Ovary (tissue), 9 donors: ENCODE results near the gene NUF2. TPM values are rescaled to one million over a fixed set of nuclear protein-coding genes. Genes with fewer than 3 reads are reported as not detected.

Source experiments
- DNase-seq, 5 donors: peaks; one replicate each; pipeline ENCODE4 v3.0.0-alpha.2; 2019 to 2020
- H3K27ac ChIP-seq, 2 donors: fragments of 200-600 bp; one replicate each; pipeline versions ENCODE4 v1.5.1 to v1.8.0; 2019 to 2022
- H3K27me3 ChIP-seq: fragments of 200-600 bp; one replicate; pipeline ENCODE4 v1.8.0; 2022
- H3K36me3 ChIP-seq: fragments of 200-600 bp; sonication (generic); one replicate; pipeline ENCODE4 v1.5.1; 2019
- H3K4me1 ChIP-seq: one replicate; pipeline ENCODE4 v1.8.1; 2013; ENCODE audit warnings: mild to moderate bottlenecking, moderate library complexity; ENCODE audit not compliant: insufficient read depth
- H3K4me3 ChIP-seq: fragments of 200-600 bp; sonication (generic); one replicate; pipeline ENCODE4 v1.5.1; 2017
- H3K9me3 ChIP-seq, 2 donors: fragments of 200-600 bp in 1 of 2; sonication (generic) in 1 of 2; one replicate each; pipeline versions ENCODE4 v1.5.1 to v1.8.1; 2013 to 2019; ENCODE audit warnings: mild to moderate bottlenecking in 1 of 2, moderate library complexity in 1 of 2
- EP300 ChIP-seq: sonication (generic); formaldehyde crosslinking; IDR thresholded peaks from one replicate; pipeline ENCODE4 v1.6.1; 2017; ENCODE audit warnings: antibody characterized with exemption
- POLR2A ChIP-seq: fragments of 450-650 bp; IDR thresholded peaks from one replicate; pipeline ENCODE4 v1.6.1; 2017; ENCODE audit warnings: antibody characterized with exemption, mild to moderate bottlenecking, moderate library complexity
- WGBS, 3 donors: extraction: QIAGEN DNeasy Blood & Tissue Kit in 1 of 3; methylation state at CpG; one replicate each; pipeline versions ENCODE4 v1.1.5 to v1.1.7; 2013 to 2017; 5-methylcytosine and 5-hydroxymethylcytosine counted together
- intact Hi-C, 4 donors: fragments of 100-400 bp; cut with DNase I; formaldehyde crosslinking; loops; one replicate each; pipeline versions ENCODE4 v1.11.0 to v1.15.1; 2022 to 2023
- polyA plus RNA-seq, 2 donors: library from polyadenylated mRNA; stranded (reverse); fragments of 200-250 nt in 1 of 2; fragments of 350-450 nt in 1 of 2; fragmentation: Illumina TruSeq in 1 of 2; extraction: RNeasy Lipid Tissue Mini Kit (QIAGEN cat#74804) in 1 of 2; gene quantifications; one replicate each; pipeline ENCODE4 v1.2.3, GENCODE V29; 2013 to 2014
- total RNA-seq, 7 donors: library from RNA; depleted of rRNA in 2 of 7; stranded (reverse); fragments of >200 nt in 2 of 7; fragmentation: NEBNext Ultra II Directional in 3 of 7; extraction: Animal tissue kit (Norgen Biotek cat#: 25700) in 3 of 7; gene quantifications; one replicate each; pipeline versions ENCODE4 v1.1.0 to v1.2.4, GENCODE V29; 2016 to 2023
- TF ChIP-seq, protein P1 (sequence below), 3 donors: fragments of 450-650 bp in 2 of 3; fragments of 200-600 bp in 1 of 3; IDR thresholded peaks; one replicate each; pipeline versions ENCODE4 v1.5.1 to v1.8.0; 2016 to 2022; ENCODE audit warnings: antibody characterized with exemption in 3 of 3, mild to moderate bottlenecking in 1 of 3
- donor health status: DM: no; HTN: no; CAD: no; lungs with moderate emphysema.
- donor health status: DM: no; HTN: no; CAD: no.
- donor health status: Bipolar disorder and iron deficiency.
- donor health status: DM: yes; HTN: yes; CAD: no.
- donor health status: DM: no; HTN: no; CAD: no.
- donor health status: DM: yes; HTN: yes; CAD: no.

Gene NUF2
- total and polyA plus RNA-seq, 9 donors = 0.23 to 0.94 (median 0.62) TPM; not detected in 1

- H3K36me3 ChIP-seq = no peaks in the 10 kb centered on the region
- TF ChIP-seq POLR2A = no peak
- TF ChIP-seq, protein P1, sequence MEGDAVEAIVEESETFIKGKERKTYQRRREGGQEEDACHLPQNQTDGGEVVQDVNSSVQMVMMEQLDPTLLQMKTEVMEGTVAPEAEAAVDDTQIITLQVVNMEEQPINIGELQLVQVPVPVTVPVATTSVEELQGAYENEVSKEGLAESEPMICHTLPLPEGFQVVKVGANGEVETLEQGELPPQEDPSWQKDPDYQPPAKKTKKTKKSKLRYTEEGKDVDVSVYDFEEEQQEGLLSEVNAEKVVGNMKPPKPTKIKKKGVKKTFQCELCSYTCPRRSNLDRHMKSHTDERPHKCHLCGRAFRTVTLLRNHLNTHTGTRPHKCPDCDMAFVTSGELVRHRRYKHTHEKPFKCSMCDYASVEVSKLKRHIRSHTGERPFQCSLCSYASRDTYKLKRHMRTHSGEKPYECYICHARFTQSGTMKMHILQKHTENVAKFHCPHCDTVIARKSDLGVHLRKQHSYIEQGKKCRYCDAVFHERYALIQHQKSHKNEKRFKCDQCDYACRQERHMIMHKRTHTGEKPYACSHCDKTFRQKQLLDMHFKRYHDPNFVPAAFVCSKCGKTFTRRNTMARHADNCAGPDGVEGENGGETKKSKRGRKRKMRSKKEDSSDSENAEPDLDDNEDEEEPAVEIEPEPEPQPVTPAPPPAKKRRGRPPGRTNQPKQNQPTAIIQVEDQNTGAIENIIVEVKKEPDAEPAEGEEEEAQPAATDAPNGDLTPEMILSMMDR (IDR thresholded peaks at IDR 0.05) = no peak
- TF ChIP-seq EP300 = no peak
- intact Hi-C loops = no loop called here
- WGBS, 3 donors = 44 to 51% (median 47%) methylated on average over 1 of the region's 1 CpG
- DNase-seq = no peak
- H3K9me3 ChIP-seq = no peaks in the 10 kb centered on the region
- H3K4me1 ChIP-seq = no peaks in the 10 kb centered on the region
- H3K27ac ChIP-seq = no peak overlapping the region
- no peak overlapping the region for H3K4me3 ChIP-seq
- H3K27me3 ChIP-seq = no peaks in the 10 kb centered on the region
These were observed 25.1 kb upstream of the NUF2 start for GRCh38 chr1:163296504-163297263.

DNA sequence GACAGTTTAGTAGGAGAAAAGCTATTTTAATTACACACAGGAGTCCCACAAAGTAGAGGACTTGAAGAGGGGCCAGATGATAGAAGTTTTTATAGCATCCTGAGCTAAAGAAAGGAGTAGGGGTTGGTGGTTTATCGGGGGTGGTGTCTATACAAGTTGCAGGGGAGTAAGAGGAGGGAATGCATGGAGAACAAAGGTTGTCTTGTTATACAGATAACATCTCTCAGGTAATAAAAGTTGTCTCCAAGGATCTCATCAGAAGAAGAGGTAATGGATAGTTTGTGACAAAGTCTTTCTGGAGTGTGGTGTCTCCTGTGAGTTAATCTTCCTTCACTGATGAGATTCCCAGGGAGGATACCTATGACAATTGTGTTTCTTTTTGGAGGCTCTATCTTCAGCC, 23.4 kb upstream of the NUF2 start:
- Histone ChIP-seq H3K9me3 (no peaks in the 10 kb centered on the region), H3K4me1 (no peaks in the 10 kb centered on the region), H3K27ac (no peak overlapping the region), H3K36me3 (no peaks in the 10 kb centered on the region), H3K27me3 (no peaks in the 10 kb centered on the region), H3K4me3 (no peak overlapping the region)
- 20 to 36% (median 27%) methylated on average over 1 of the region's 1 CpG for WGBS, 3 donors
- intact Hi-C loops = no loop called here
- TF ChIP-seq POLR2A (no peak), EP300 (no peak)
- TF ChIP-seq, protein P1 (IDR thresholded peaks at IDR 0.05) = no peak
- DNase-seq = no peak

- no peaks in the 10 kb centered on the region for H3K27me3 ChIP-seq
- H3K36me3 ChIP-seq = no peaks in the 10 kb centered on the region
- TF ChIP-seq, protein P1 (IDR thresholded peaks at IDR 0.05) = no peak
- TF ChIP-seq EP300 (no peak), POLR2A (no peak)
- no peaks in the 10 kb centered on the region for H3K4me1 ChIP-seq
- H3K4me3 ChIP-seq = no peak overlapping the region
- no peak overlapping the region for H3K27ac ChIP-seq
- whole genome bisulfite sequencing, 3 donors = 50 to 59% (median 55%) methylated on average over 4 of the region's 4 CpGs
- H3K9me3 ChIP-seq = no peaks in the 10 kb centered on the region
- DNase-seq = no peak
- intact Hi-C loops = no loop called here
These were observed 21.2 kb upstream of the NUF2 start for GRCh38 chr1:163300568-163300967.

GRCh38 chr1:163303561-163303960, 18.2 kb upstream of the NUF2 start:
- Histone ChIP-seq H3K27ac (no peak overlapping the region), H3K36me3 (no peaks in the 10 kb centered on the region), H3K4me3 (no peak overlapping the region), H3K4me1 (no peaks in the 10 kb centered on the region), H3K9me3 (no peaks in the 10 kb centered on the region), H3K27me3 (no peaks in the 10 kb centered on the region)
- 94 to 97% (median 96%) methylated on average over 5 of the region's 5 CpGs for WGBS, 3 donors
- no peak for TF ChIP-seq POLR2A
- no peak for TF ChIP-seq EP300
- TF ChIP-seq, protein P1 (IDR thresholded peaks at IDR 0.05) = no peak
- no peak for DNase-seq
- intact Hi-C loops = no loop called here
